KMS-11 (cell line): Measurements from ENCODE around the gene GPHN.
"Not testable (repeated sequence)": the region's sequence is repeated elsewhere in the genome, so short reads cannot be mapped to it uniquely, and the experiment has no call there.

Experiments
- H2AFZ ChIP-seq: fragments of 200-600 bp; sonication (generic); 2 replicates; pipeline ENCODE4 v1.6.1; 2016; ENCODE audit warnings: antibody characterized with exemption, mixed run types, low read depth
- H3K27ac ChIP-seq: fragments of 200-600 bp; sonication (generic); 2 replicates; pipeline ENCODE4 v1.6.1; 2016; ENCODE audit warnings: mild to moderate bottlenecking, mixed run types
- H3K27me3 ChIP-seq: fragments of 200-600 bp; sonication (generic); 2 replicates; pipeline ENCODE4 v1.6.1; 2017; ENCODE audit warnings: mild to moderate bottlenecking, low read depth, mixed run types, moderate library complexity; ENCODE audit not compliant: insufficient read depth
- H3K36me3 ChIP-seq: fragments of 200-600 bp; sonication (generic); 2 replicates; pipeline ENCODE4 v1.6.1; 2017; ENCODE audit warnings: mild to moderate bottlenecking, mixed run types; ENCODE audit not compliant: insufficient read depth
- H3K4me1 ChIP-seq: fragments of 200-600 bp; sonication (generic); 2 replicates; pipeline ENCODE4 v1.6.1; 2016; ENCODE audit warnings: mild to moderate bottlenecking, low read depth, mixed run types; ENCODE audit not compliant: poor library complexity, severe bottlenecking
- H3K4me2 ChIP-seq: fragments of 200-600 bp; sonication (generic); 2 replicates; pipeline ENCODE4 v1.7.0; 2016; ENCODE audit warnings: mild to moderate bottlenecking, mixed run types
- H3K4me3 ChIP-seq: fragments of 200-600 bp; sonication (generic); IDR thresholded peaks from 2 replicates; pipeline ENCODE4 v1.6.1; 2017; ENCODE audit warnings: low read depth, low read length, mixed read lengths; ENCODE audit not compliant: insufficient read depth
- H3K79me2 ChIP-seq: fragments of 200-600 bp; sonication (generic); 2 replicates; pipeline ENCODE4 v1.6.1; 2016; ENCODE audit warnings: low read depth, mixed run types; ENCODE audit not compliant: insufficient read depth
- H3K9ac ChIP-seq: fragments of 200-600 bp; sonication (generic); 2 replicates; pipeline ENCODE4 v1.6.1; 2016; ENCODE audit warnings: mild to moderate bottlenecking, mixed run types
- H4K20me1 ChIP-seq: fragments of 200-600 bp; sonication (generic); 2 replicates; pipeline ENCODE4 v1.6.1; 2016; ENCODE audit warnings: mild to moderate bottlenecking, mixed run types; ENCODE audit not compliant: insufficient read depth
- TF ChIP-seq, protein P1 (sequence below): fragments of 200-600 bp; sonication (generic); conservative IDR thresholded peaks from 2 replicates; pipeline ENCODE4 v1.6.1; 2017; ENCODE audit warnings: low read depth, mild to moderate bottlenecking, antibody characterized with exemption, low read length, moderate library complexity, mixed read lengths

GPHN gene

GRCh38 chr14:66698503-66698902, 190.6 kb downstream of the GPHN start:
- no peak overlapping the region for H3K4me3 ChIP-seq
- H3K36me3 ChIP-seq, result no peaks in the 10 kb centered on the region
- H4K20me1 ChIP-seq, result no peaks in the 10 kb centered on the region
- TF ChIP-seq, protein P1, sequence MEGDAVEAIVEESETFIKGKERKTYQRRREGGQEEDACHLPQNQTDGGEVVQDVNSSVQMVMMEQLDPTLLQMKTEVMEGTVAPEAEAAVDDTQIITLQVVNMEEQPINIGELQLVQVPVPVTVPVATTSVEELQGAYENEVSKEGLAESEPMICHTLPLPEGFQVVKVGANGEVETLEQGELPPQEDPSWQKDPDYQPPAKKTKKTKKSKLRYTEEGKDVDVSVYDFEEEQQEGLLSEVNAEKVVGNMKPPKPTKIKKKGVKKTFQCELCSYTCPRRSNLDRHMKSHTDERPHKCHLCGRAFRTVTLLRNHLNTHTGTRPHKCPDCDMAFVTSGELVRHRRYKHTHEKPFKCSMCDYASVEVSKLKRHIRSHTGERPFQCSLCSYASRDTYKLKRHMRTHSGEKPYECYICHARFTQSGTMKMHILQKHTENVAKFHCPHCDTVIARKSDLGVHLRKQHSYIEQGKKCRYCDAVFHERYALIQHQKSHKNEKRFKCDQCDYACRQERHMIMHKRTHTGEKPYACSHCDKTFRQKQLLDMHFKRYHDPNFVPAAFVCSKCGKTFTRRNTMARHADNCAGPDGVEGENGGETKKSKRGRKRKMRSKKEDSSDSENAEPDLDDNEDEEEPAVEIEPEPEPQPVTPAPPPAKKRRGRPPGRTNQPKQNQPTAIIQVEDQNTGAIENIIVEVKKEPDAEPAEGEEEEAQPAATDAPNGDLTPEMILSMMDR, result no peak
- no peaks in the 10 kb centered on the region for H3K27me3 ChIP-seq
- H2AFZ ChIP-seq, result no peak overlapping the region
- H3K9ac ChIP-seq, result no peak overlapping the region
- H3K4me1 ChIP-seq, result no peaks in the 10 kb centered on the region
- H3K27ac ChIP-seq, result no peak overlapping the region
- no peaks in the 10 kb centered on the region for H3K79me2 ChIP-seq
- no peak overlapping the region for H3K4me2 ChIP-seq

DNA sequence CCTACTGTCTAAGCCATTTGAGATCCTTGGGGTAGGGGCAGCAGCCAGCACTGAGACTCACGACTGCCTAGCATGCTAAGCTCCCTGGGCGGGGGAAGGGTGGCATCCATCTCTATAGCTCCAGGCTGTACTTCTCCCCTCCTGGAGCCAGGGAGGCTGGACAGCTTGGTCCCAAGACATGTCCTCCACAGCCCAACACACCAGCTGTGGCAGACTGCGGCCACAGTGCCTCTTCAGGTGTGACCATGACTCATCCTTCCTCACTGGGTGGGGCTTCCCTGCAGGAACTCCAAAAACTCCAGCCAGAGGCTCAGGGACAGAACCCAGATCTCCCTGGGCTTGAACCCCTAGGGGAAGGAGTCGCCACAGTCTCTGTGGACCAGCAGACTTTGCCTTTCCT, 193.9 kb downstream of the GPHN start:
- H2AFZ ChIP-seq, result no peak overlapping the region
- TF ChIP-seq, protein P1, result no peak
- H4K20me1 ChIP-seq, result no peaks in the 10 kb centered on the region
- no peaks in the 10 kb centered on the region for H3K79me2 ChIP-seq
- no peak overlapping the region for H3K4me2 ChIP-seq
- no peak overlapping the region for H3K4me3 ChIP-seq
- H3K27me3 ChIP-seq, result no peaks in the 10 kb centered on the region
- H3K36me3 ChIP-seq, result no peaks in the 10 kb centered on the region
- no peak overlapping the region for H3K9ac ChIP-seq
- no peak overlapping the region for H3K27ac ChIP-seq
- no peaks in the 10 kb centered on the region for H3K4me1 ChIP-seq

DNA sequence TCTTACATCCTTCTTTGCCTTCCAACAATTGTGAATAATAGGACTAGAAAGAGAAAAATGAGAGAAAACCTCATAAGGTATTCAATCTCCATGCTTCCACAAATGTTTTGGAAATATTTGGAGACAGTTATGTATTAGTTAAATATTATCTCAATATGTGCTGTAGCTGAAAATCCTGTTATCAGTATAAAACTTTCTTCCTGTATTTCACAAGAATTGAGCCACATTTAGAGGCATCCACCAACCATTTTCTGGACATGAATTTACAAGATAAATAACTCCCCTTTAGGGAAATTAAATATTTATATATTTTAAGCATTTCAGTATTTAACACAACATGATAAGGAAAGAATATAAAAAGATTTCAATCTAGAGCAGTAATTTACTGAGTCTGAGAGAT, 200.3 kb downstream of the GPHN start:
- Histone ChIP-seq H3K27me3 (no peaks in the 10 kb centered on the region), H3K27ac (no peak overlapping the region), H3K79me2 (no peaks in the 10 kb centered on the region), H3K4me1 (peaks cover 10% of the 10 kb centered on the region), H4K20me1 (no peaks in the 10 kb centered on the region), H3K36me3 (no peaks in the 10 kb centered on the region), H3K4me3 (no peak overlapping the region), H3K4me2 (no peak overlapping the region), H3K9ac (no peak overlapping the region), H2AFZ (no peak overlapping the region)
- TF ChIP-seq, protein P1, result no peak

GRCh38 chr14:66709291-66709690, 201.3 kb downstream of the GPHN start:
- H3K79me2 ChIP-seq, result 0 out of 2 replicates have a peak, but pooled peaks cover 2% of the 10 kb centered on the region
- no peak overlapping the region for H3K4me2 ChIP-seq
- no peak overlapping the region for H2AFZ ChIP-seq
- no peak overlapping the region for H3K4me3 ChIP-seq
- TF ChIP-seq, protein P1, result no peak
- peaks cover 14% of the 10 kb centered on the region for H3K4me1 ChIP-seq
- H4K20me1 ChIP-seq, result no peaks in the 10 kb centered on the region
- no peaks in the 10 kb centered on the region for H3K27me3 ChIP-seq
- H3K9ac ChIP-seq, result no peak overlapping the region
- H3K36me3 ChIP-seq, result no peaks in the 10 kb centered on the region
- H3K27ac ChIP-seq, result no peak overlapping the region

GRCh38 chr14:66714291-66714690, 206.3 kb downstream of the GPHN start:
- not testable (repeated sequence) for H3K27me3 ChIP-seq, H3K4me3 ChIP-seq, H3K36me3 ChIP-seq, H3K27ac ChIP-seq, H2AFZ ChIP-seq, H3K9ac ChIP-seq, H4K20me1 ChIP-seq, H3K79me2 ChIP-seq
- Histone ChIP-seq H3K4me2 (peak overlapping the region; percentile 58; the same call in 1 of the 2 replicates), H3K4me1 (peaks cover 39% of the 10 kb centered on the region)

- not testable (repeated sequence) for H3K27me3 ChIP-seq, H2AFZ ChIP-seq, H3K4me3 ChIP-seq, H4K20me1 ChIP-seq, H3K79me2 ChIP-seq, H3K36me3 ChIP-seq
- peak overlapping the region; percentile 29; the same call in 1 of the 2 replicates for H3K27ac ChIP-seq
- H3K4me1 ChIP-seq, result peaks cover 35% of the 10 kb centered on the region
- peak overlapping the region; percentile 58 for H3K4me2 ChIP-seq
- H3K9ac ChIP-seq, result peak overlapping the region; percentile 17; the same call in 1 of the 2 replicates
These were observed 207.4 kb downstream of the GPHN start for GRCh38 chr14:66715313-66715712.
